ENCODE data around the gene ARHGAP23. TPM values are rescaled to one million over a fixed set of nuclear protein-coding genes. Genes with fewer than 3 reads are reported as not detected.

ARHGAP23 gene
- total RNA-seq, 1 experiment from 2014 or later = 83.5 TPM

- intact Hi-C loops (cut with micrococcal nuclease; ENCODE audit: unreplicated experiment) = no loop called here
- TF ChIP-seq, protein P1, sequence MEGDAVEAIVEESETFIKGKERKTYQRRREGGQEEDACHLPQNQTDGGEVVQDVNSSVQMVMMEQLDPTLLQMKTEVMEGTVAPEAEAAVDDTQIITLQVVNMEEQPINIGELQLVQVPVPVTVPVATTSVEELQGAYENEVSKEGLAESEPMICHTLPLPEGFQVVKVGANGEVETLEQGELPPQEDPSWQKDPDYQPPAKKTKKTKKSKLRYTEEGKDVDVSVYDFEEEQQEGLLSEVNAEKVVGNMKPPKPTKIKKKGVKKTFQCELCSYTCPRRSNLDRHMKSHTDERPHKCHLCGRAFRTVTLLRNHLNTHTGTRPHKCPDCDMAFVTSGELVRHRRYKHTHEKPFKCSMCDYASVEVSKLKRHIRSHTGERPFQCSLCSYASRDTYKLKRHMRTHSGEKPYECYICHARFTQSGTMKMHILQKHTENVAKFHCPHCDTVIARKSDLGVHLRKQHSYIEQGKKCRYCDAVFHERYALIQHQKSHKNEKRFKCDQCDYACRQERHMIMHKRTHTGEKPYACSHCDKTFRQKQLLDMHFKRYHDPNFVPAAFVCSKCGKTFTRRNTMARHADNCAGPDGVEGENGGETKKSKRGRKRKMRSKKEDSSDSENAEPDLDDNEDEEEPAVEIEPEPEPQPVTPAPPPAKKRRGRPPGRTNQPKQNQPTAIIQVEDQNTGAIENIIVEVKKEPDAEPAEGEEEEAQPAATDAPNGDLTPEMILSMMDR (IDR thresholded peaks at IDR 0.05; ENCODE audit: insufficient read depth in 1 of 2, low read depth in 1 of 2, low read length in 1 of 2, severe bottlenecking in 1 of 2, unreplicated experiment in 1 of 2) = no peak
Measured at GRCh38 chr17:38440614-38441397, 12.5 kb downstream of the ARHGAP23 start.

GRCh38 chr17:38441429-38442061 lies 13.3 kb downstream of the ARHGAP23 start:
- no peak overlapping the region for H3K4me3 ChIP-seq (ENCODE audit: low read depth, low read length)
- no TSS peak for BruUV-seq (replicated peaks)
- no peaks in the 10 kb centered on the region for H3K9me3 ChIP-seq
- intact Hi-C loops (cut with micrococcal nuclease; ENCODE audit: unreplicated experiment) = no loop called here
- H3K36me3 Mint-ChIP-seq (ENCODE audit: insufficient read depth, unreplicated experiment) = no peaks in the 10 kb centered on the region
- peaks cover 3% of the 10 kb centered on the region for H3K27me3 Mint-ChIP-seq (ENCODE audit: insufficient read depth, unreplicated experiment)
- DNase-seq = no peak
- ChIA-PET POLR2A (no interaction called here), CTCF (interaction anchor here (0.6 to 2.2 kb wide), 3 partner anchors 18 to 69 kb away, joined by 4 to 5 read pairs (median 4); no protein-coding TSS in a partner anchor)
- TF ChIP-seq, protein P1 (IDR thresholded peaks at IDR 0.05; ENCODE audit: insufficient read depth in 1 of 2, low read depth in 1 of 2, low read length in 1 of 2, severe bottlenecking in 1 of 2, unreplicated experiment in 1 of 2) = no peak
- H3K4me1 Mint-ChIP-seq (ENCODE audit: low read depth, unreplicated experiment) = no peaks in the 10 kb centered on the region
- H3K9me3 Mint-ChIP-seq (ENCODE audit: unreplicated experiment) = no peaks in the 10 kb centered on the region
- no peak overlapping the region for H3K27ac Mint-ChIP-seq (ENCODE audit: unreplicated experiment)
- H3K36me3 ChIP-seq (ENCODE audit: control insufficient read depth, insufficient read depth, low read length) = no peaks in the 10 kb centered on the region
- H3K27me3 ChIP-seq (replicated peaks; ENCODE audit: control insufficient read depth, insufficient read depth, low read length) = no peaks in the 10 kb centered on the region
- no peak overlapping the region for H3K4me3 Mint-ChIP-seq (ENCODE audit: unreplicated experiment)
- H3K4me1 ChIP-seq = peaks cover 4% of the 10 kb centered on the region; the same call in 1 of the 2 replicates

More at GRCh38 chr17:38440614-38441397, 12.5 kb downstream of the ARHGAP23 start:
- POLR2A ChIA-PET = no interaction called here
- Histone ChIP-seq H3K4me1 (peaks cover 4% of the 10 kb centered on the region; the same call in 1 of the 2 replicates), H3K27me3 (replicated peaks; ENCODE audit: control insufficient read depth, insufficient read depth, low read length) (no peaks in the 10 kb centered on the region), H3K36me3 (ENCODE audit: control insufficient read depth, insufficient read depth, low read length) (no peaks in the 10 kb centered on the region), H3K9me3 (no peaks in the 10 kb centered on the region), H3K4me3 (ENCODE audit: low read depth, low read length) (no peak overlapping the region)
- CTCF ChIA-PET = interaction anchor here (0.6 to 1.3 kb wide), 2 partner anchors 69 to 70 kb away, joined by 4 read pairs; no protein-coding TSS in a partner anchor
- Mint-ChIP-seq H3K36me3 (ENCODE audit: insufficient read depth, unreplicated experiment) (no peaks in the 10 kb centered on the region), H3K9me3 (ENCODE audit: unreplicated experiment) (no peaks in the 10 kb centered on the region), H3K4me3 (ENCODE audit: unreplicated experiment) (no peak overlapping the region), H3K27ac (ENCODE audit: unreplicated experiment) (no peak overlapping the region), H3K27me3 (ENCODE audit: insufficient read depth, unreplicated experiment) (peaks cover 3% of the 10 kb centered on the region), H3K4me1 (ENCODE audit: low read depth, unreplicated experiment) (no peaks in the 10 kb centered on the region)
- no peak for DNase-seq
- no TSS peak for BruUV-seq (replicated peaks)

DNA sequence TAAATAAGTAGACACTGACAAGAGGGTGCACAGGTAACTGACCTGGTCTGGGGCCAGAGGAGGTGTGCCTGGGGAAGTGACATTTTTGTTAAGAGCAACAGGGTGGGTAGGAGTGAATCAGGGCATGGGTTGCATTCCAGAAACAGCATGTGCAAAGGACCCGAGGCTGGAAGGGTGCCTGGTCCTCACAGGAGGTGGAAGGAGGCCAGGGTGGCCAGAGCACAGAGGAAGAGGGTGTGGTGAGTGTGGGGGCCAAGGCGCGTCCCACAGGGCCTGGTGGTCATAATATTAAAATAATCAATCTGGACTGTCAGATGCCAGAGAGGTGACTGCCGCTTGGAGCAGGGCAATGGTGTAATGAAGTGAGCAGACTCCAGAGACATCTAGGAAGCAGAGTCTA lies 14.3 kb downstream of the ARHGAP23 start:
- ChIA-PET POLR2A (no interaction called here), CTCF (interaction anchor here (2.2 kb wide), 1 partner anchor 19 kb away, joined by 5 read pairs; no protein-coding TSS in a partner anchor)
- Mint-ChIP-seq H3K4me3 (ENCODE audit: unreplicated experiment) (no peak overlapping the region), H3K36me3 (ENCODE audit: insufficient read depth, unreplicated experiment) (no peaks in the 10 kb centered on the region), H3K4me1 (ENCODE audit: low read depth, unreplicated experiment) (no peaks in the 10 kb centered on the region), H3K27ac (ENCODE audit: unreplicated experiment) (no peak overlapping the region), H3K9me3 (ENCODE audit: unreplicated experiment) (no peaks in the 10 kb centered on the region), H3K27me3 (ENCODE audit: insufficient read depth, unreplicated experiment) (peaks cover 3% of the 10 kb centered on the region)
- Histone ChIP-seq H3K27me3 (replicated peaks; ENCODE audit: control insufficient read depth, insufficient read depth, low read length) (no peaks in the 10 kb centered on the region), H3K36me3 (ENCODE audit: control insufficient read depth, insufficient read depth, low read length) (no peaks in the 10 kb centered on the region), H3K4me1 (peaks cover 4% of the 10 kb centered on the region; the same call in 1 of the 2 replicates), H3K9me3 (no peaks in the 10 kb centered on the region), H3K4me3 (ENCODE audit: low read depth, low read length) (no peak overlapping the region)
- BruUV-seq (replicated peaks) = no TSS peak
- intact Hi-C loops (cut with micrococcal nuclease; ENCODE audit: unreplicated experiment) = no loop called here
- TF ChIP-seq, protein P1 (IDR thresholded peaks at IDR 0.05; ENCODE audit: insufficient read depth in 1 of 2, low read depth in 1 of 2, low read length in 1 of 2, severe bottlenecking in 1 of 2, unreplicated experiment in 1 of 2) = no peak
- no peak for DNase-seq
